HL-60 (cell line): ENCODE measurements around the gene TMPRSS13.

Experiments used
- DNase-seq, 2 experiments: peaks; one replicate each; pipeline ENCODE4 v3.0.0-alpha.2; 2010 to 2020; ENCODE audit warnings: low read depth in 1 of 2, low spot score in 1 of 2
- H3K27ac ChIP-seq: fragments of 250-450 bp; sonication (Bioruptor Pico); replicated peaks from 2 replicates; pipeline ENCODE4 v1.5.1; 2020; ENCODE audit warnings: mild to moderate bottlenecking, moderate library complexity
- H3K27me3 ChIP-seq: fragments of 250-450 bp; sonication (Bioruptor Pico); 2 replicates; pipeline ENCODE4 v1.5.1; 2021; ENCODE audit warnings: mild to moderate bottlenecking, moderate library complexity; ENCODE audit not compliant: insufficient read depth, poor library complexity, severe bottlenecking
- H3K4me3 ChIP-seq: replicated peaks from 2 replicates; pipeline ENCODE4 v1.5.1; 2011; ENCODE audit warnings: mild to moderate bottlenecking, control low read depth, low read length; ENCODE audit not compliant: insufficient read depth
- CTCF ChIP-seq: IDR thresholded peaks from one replicate; pipeline ENCODE4 v1.5.1; 2011; ENCODE audit warnings: low read length, control low read depth, inconsistent platforms; ENCODE audit not compliant: insufficient read depth
- GABPA ChIP-seq: IDR thresholded peaks from 2 replicates; pipeline ENCODE4 v1.6.1; 2012; ENCODE audit warnings: low read depth
- POLR2AphosphoS5 ChIP-seq: IDR thresholded peaks from 2 replicates; pipeline ENCODE4 v1.6.1; 2012; ENCODE audit warnings: low read depth
- SPI1 ChIP-seq: IDR thresholded peaks from 2 replicates; pipeline ENCODE4 v1.6.1; 2012; ENCODE audit warnings: low read depth, mild to moderate bottlenecking, borderline replicate concordance
- TF ChIP-seq, protein P1 (sequence below): IDR thresholded peaks from 2 replicates; pipeline ENCODE4 v1.6.1; 2012; ENCODE audit warnings: low read depth; ENCODE audit not compliant: insufficient replicate concordance

Gene TMPRSS13

GRCh38 chr11:117907276-117908108 is 21.7 kb downstream of the TMPRSS13 start:
- no peak for TF ChIP-seq CTCF
- TF ChIP-seq, protein P1, sequence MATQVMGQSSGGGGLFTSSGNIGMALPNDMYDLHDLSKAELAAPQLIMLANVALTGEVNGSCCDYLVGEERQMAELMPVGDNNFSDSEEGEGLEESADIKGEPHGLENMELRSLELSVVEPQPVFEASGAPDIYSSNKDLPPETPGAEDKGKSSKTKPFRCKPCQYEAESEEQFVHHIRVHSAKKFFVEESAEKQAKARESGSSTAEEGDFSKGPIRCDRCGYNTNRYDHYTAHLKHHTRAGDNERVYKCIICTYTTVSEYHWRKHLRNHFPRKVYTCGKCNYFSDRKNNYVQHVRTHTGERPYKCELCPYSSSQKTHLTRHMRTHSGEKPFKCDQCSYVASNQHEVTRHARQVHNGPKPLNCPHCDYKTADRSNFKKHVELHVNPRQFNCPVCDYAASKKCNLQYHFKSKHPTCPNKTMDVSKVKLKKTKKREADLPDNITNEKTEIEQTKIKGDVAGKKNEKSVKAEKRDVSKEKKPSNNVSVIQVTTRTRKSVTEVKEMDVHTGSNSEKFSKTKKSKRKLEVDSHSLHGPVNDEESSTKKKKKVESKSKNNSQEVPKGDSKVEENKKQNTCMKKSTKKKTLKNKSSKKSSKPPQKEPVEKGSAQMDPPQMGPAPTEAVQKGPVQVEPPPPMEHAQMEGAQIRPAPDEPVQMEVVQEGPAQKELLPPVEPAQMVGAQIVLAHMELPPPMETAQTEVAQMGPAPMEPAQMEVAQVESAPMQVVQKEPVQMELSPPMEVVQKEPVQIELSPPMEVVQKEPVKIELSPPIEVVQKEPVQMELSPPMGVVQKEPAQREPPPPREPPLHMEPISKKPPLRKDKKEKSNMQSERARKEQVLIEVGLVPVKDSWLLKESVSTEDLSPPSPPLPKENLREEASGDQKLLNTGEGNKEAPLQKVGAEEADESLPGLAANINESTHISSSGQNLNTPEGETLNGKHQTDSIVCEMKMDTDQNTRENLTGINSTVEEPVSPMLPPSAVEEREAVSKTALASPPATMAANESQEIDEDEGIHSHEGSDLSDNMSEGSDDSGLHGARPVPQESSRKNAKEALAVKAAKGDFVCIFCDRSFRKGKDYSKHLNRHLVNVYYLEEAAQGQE, result no peak
- TF ChIP-seq POLR2AphosphoS5, result no peak
- Histone ChIP-seq H3K27me3 (peaks cover 3% of the 10 kb centered on the region), H3K4me3 (no peak overlapping the region), H3K27ac (no peak overlapping the region)
- peak in 1 of 2 experiments; percentile 71 for DNase-seq

DNA sequence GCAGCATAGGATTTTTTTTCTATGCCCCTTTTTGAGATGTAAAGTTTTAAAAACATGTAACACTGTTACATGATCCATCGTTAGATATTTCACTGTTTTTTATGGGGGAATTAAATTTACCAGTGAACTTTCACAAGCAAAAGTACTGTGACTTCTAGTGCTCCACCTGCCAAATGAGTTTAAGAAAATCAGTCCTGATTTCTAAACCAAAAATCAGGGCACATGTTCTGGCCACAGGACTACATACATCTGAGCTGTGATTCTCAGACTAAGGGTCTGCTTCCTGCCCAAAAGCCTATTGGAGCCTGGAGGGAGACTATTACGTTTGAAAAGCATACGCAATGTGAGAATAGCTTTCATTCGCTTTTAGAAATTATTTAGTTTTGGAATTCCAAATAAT is 22.5 kb downstream of the TMPRSS13 start:
- TF ChIP-seq GABPA (no peak), CTCF (no peak), SPI1 (no peak), POLR2AphosphoS5 (no peak)
- TF ChIP-seq, protein P1, result no peak
- Histone ChIP-seq H3K4me3 (no peak overlapping the region), H3K27me3 (peaks cover 3% of the 10 kb centered on the region), H3K27ac (no peak overlapping the region)
- DNase-seq, result no peak

DNA sequence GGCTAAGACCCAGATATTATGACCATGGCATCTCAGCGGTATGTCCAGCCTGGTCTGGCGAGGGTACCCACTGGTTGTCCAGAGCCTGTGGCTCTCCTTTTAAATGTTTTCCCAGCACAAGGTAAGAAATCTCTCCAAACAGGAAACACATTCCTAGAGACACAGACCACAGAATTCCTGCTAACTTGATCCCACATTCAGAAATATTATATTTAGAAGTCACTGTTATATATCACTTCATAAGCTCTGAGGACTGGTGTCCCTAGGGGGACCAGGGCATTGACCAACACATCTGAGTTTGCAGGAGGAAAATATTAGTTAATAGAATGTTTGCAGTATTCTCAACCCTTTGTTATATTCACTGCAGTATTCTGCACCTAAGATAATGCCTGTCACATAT is 23.1 kb downstream of the TMPRSS13 start:
- no peak overlapping the region for H3K27ac ChIP-seq
- TF ChIP-seq, protein P1, result no peak
- no peak for TF ChIP-seq POLR2AphosphoS5
- no peak for TF ChIP-seq CTCF
- no peak for TF ChIP-seq SPI1
- no peak for TF ChIP-seq GABPA

More for the DNA sequence above, 23.1 kb downstream of the TMPRSS13 start:
- H3K27me3 ChIP-seq, result peaks cover 3% of the 10 kb centered on the region
- no peak overlapping the region for H3K4me3 ChIP-seq
- DNase-seq, result no peak
